ENCODE measurements around the gene GARRE1. TPM values are rescaled to one million over a fixed set of nuclear protein-coding genes. Genes with fewer than 3 reads are reported as not detected.
A peak's percentile ranks its signal among the peaks of the same experiment; 100 is the strongest.
"Not testable (repeated sequence)": the region's sequence is repeated elsewhere in the genome, so short reads cannot be mapped to it uniquely, and the experiment has no call there.

GARRE1 gene, protein sequence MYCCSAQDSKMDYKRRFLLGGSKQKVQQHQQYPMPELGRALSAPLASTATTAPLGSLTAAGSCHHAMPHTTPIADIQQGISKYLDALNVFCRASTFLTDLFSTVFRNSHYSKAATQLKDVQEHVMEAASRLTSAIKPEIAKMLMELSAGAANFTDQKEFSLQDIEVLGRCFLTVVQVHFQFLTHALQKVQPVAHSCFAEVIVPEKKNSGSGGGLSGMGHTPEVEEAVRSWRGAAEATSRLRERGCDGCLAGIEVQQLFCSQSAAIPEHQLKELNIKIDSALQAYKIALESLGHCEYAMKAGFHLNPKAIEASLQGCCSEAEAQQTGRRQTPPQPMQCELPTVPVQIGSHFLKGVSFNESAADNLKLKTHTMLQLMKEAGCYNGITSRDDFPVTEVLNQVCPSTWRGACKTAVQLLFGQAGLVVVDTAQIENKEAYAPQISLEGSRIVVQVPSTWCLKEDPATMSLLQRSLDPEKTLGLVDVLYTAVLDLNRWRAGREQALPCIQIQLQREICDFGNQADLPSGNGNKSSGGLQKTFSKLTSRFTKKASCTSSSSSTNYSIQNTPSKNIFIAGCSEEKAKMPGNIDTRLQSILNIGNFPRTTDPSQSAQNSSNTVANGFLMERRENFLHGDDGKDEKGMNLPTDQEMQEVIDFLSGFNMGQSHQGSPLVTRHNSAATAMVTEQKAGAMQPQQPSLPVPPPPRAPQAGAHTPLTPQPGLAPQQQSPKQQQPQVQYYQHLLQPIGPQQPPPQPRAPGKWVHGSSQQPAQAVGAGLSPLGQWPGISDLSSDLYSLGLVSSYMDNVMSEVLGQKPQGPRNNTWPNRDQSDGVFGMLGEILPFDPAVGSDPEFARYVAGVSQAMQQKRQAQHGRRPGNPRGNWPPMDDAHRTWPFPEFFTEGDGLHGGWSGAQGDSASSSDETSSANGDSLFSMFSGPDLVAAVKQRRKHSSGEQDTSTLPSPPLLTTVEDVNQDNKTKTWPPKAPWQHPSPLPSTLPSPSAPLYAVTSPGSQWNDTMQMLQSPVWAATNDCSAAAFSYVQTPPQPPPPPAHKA (N-terminal part only)
- 10 to 100 TPM; 18.7 to 27.6 (median 27.3) TPM for total RNA-seq
- long read RNA-seq, donor 1, full-length matches to known transcripts, result 1 of 15 reads
- long read RNA-seq, donor 1, partial matches to known transcripts, result 8 of 15 reads
- long read RNA-seq, donor 1, other reads (novel, unspliced or antisense), result 6 of 15 reads
- long read RNA-seq, donor 2, partial matches to known transcripts, result 0 of 5 reads
- long read RNA-seq, donor 2, other reads (novel, unspliced or antisense), result 5 of 5 reads

- TF ChIP-seq, protein P1, sequence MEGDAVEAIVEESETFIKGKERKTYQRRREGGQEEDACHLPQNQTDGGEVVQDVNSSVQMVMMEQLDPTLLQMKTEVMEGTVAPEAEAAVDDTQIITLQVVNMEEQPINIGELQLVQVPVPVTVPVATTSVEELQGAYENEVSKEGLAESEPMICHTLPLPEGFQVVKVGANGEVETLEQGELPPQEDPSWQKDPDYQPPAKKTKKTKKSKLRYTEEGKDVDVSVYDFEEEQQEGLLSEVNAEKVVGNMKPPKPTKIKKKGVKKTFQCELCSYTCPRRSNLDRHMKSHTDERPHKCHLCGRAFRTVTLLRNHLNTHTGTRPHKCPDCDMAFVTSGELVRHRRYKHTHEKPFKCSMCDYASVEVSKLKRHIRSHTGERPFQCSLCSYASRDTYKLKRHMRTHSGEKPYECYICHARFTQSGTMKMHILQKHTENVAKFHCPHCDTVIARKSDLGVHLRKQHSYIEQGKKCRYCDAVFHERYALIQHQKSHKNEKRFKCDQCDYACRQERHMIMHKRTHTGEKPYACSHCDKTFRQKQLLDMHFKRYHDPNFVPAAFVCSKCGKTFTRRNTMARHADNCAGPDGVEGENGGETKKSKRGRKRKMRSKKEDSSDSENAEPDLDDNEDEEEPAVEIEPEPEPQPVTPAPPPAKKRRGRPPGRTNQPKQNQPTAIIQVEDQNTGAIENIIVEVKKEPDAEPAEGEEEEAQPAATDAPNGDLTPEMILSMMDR (IDR thresholded peaks at IDR 0.05), result no peak
- intact Hi-C loops (cut with DNase I, micrococcal nuclease), result no loop called here
- ATAC-seq, result peak; percentile 95
These were observed at the start of gene GARRE1 for GRCh38 chr19:34254046-34254697. TSS of gene GARRE1 (plus strand) at chr19:34254554. CDS start at chr19:34300474, 45,920 bp downstream.

DNA sequence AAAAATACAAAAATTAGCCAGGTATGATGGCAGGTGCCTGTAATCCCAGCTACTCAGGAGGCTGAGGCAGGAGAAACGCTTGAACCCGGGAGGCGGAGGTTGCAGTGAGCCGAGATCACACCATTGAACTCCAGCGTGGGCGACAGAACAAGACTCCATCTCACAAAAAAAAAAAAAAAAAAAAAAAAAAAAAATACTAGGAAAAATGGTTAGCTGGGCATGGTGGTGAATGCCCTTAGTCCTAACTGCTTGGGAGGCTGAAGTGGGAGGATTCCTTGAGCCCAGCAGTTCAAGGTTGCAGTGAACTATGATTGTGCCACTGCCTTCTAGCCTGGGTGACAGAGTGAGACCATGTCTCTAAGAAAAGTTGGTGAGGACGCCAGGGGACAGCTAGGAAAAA, 49.0 kb upstream of the GARRE1 start:
- H3K4me3 ChIP-seq; H3K4me1 ChIP-seq (ENCODE audit: low read depth); DNase-seq; H3K36me3 ChIP-seq (ENCODE audit: low read depth); H3K9me3 ChIP-seq; ATAC-seq; intact Hi-C loops (cut with DNase I, micrococcal nuclease): not testable (repeated sequence)

More at GRCh38 chr19:34254046-34254697, at the start of gene GARRE1:
- Histone ChIP-seq H3K4me1 (ENCODE audit: low read depth) (peaks cover 10% of the 10 kb centered on the region), H3K36me3 (ENCODE audit: low read depth) (no peaks in the 10 kb centered on the region), H3K9me3 (no peaks in the 10 kb centered on the region), H3K4me3 (peak within 1 kb of the TSS; percentile 86)
- DNase-seq, result peak; percentile 94 to 95 (median 94)

GRCh38 chr19:34208291-34208884, 46.0 kb upstream of the GARRE1 start:
- no peak overlapping the region for H3K4me3 ChIP-seq
- no peak for ATAC-seq
- TF ChIP-seq, protein P1 (IDR thresholded peaks at IDR 0.05), result no peak
- intact Hi-C loops (cut with DNase I, micrococcal nuclease), result no loop called here
- H3K4me1 ChIP-seq (ENCODE audit: low read depth), result no peaks in the 10 kb centered on the region
- no peaks in the 10 kb centered on the region for H3K9me3 ChIP-seq
- H3K36me3 ChIP-seq (ENCODE audit: low read depth), result no peaks in the 10 kb centered on the region
- no peak for DNase-seq

DNA sequence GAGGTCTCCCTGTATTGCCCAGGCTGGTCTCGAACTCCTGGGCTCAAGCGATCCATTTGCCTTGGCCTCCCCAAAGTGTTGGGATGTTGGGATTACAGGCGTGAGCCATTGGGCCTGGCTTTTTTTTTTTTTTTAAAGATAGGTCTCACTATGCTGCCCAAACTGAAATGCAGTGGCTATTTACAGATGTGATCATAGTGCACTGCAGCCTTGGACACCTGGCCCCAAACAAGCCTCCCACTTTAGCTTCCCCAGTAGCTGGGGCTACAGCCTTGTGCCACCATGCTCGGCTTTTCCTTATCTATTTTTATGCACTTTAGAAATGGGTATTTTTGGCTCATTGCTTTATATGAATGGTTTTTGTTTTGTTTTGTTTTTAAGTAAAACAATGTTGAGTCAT, 44.6 kb upstream of the GARRE1 start:
- no peak overlapping the region for H3K4me3 ChIP-seq

GRCh38 chr19:34213283-34213682, 41.1 kb upstream of the GARRE1 start:
- intact Hi-C loops (cut with DNase I, micrococcal nuclease), result no loop called here
- no peaks in the 10 kb centered on the region for H3K36me3 ChIP-seq (ENCODE audit: low read depth)
- DNase-seq, result no peak
- TF ChIP-seq, protein P1 (IDR thresholded peaks at IDR 0.05), result no peak
- ATAC-seq, result no peak
- H3K4me1 ChIP-seq (ENCODE audit: low read depth), result peaks cover 5% of the 10 kb centered on the region
- H3K9me3 ChIP-seq, result no peaks in the 10 kb centered on the region
- H3K4me3 ChIP-seq, result no peak overlapping the region

More for the DNA sequence above, 44.6 kb upstream of the GARRE1 start:
- H3K36me3 ChIP-seq (ENCODE audit: low read depth), result no peaks in the 10 kb centered on the region
- H3K9me3 ChIP-seq, result no peaks in the 10 kb centered on the region
- intact Hi-C loops (cut with DNase I, micrococcal nuclease), result no loop called here
- TF ChIP-seq, protein P1 (IDR thresholded peaks at IDR 0.05), result no peak
- ATAC-seq, result no peak
- DNase-seq, result no peak
- no peaks in the 10 kb centered on the region for H3K4me1 ChIP-seq (ENCODE audit: low read depth)

Data from mucosa of descending colon (tissue), 3 donors.